GM13977 (cell line): ENCODE data around the gene ZNF618.

ENCODE experiments used
- DNase-seq: peaks from one replicate; pipeline ENCODE4 v3.0.0; 2012; ENCODE audit warnings: low spot score
- CTCF ChIP-seq: IDR thresholded peaks from 2 replicates; pipeline ENCODE4 v1.5.1; 2012; ENCODE audit warnings: mild to moderate bottlenecking, control low read depth; ENCODE audit not compliant: insufficient read depth; ENCODE audit errors: extremely low read depth, missing control alignments
- in situ Hi-C: fragments of 300-500 bp; cut with MboI; formaldehyde crosslinking; loops from one replicate; pipeline ENCODE4 v1.12.0; 2022; ENCODE audit warnings: low sequenced_read_pairs, low pct_unique_long_range_greater_than_20kb, mixed read lengths, inconsistent platforms; ENCODE audit not compliant: unreplicated experiment

The ZNF618 gene

GRCh38 chr9:114054191-114054690 lies 178.1 kb downstream of the ZNF618 start:
- no peak for DNase-seq
- no peak for TF ChIP-seq CTCF
- in situ Hi-C loops = no loop called here

- in situ Hi-C loops = no loop called here
- no peak for TF ChIP-seq CTCF
- no peak for DNase-seq
Observed at GRCh38 chr9:114055061-114055460, 179.0 kb downstream of the ZNF618 start.

GRCh38 chr9:114055894-114056293 lies 179.8 kb downstream of the ZNF618 start:
- no peak for TF ChIP-seq CTCF
- in situ Hi-C loops = no loop called here
- no peak for DNase-seq

- no peak for DNase-seq
- TF ChIP-seq CTCF = no peak
- in situ Hi-C loops = no loop called here
Observed at GRCh38 chr9:114056527-114056926, 180.4 kb downstream of the ZNF618 start.

GRCh38 chr9:114057161-114057885 lies 181.2 kb downstream of the ZNF618 start:
- no peak for DNase-seq
- in situ Hi-C loops = no loop called here
- TF ChIP-seq CTCF = no peak

GRCh38 chr9:114058688-114059046 lies 182.6 kb downstream of the ZNF618 start:
- no peak for TF ChIP-seq CTCF
- no peak for DNase-seq
- in situ Hi-C loops = no loop called here
